NCI-H2196 (cell line): ENCODE data around the gene PRMT1.
"Not testable (repeated sequence)": the region's sequence is repeated elsewhere in the genome, so short reads cannot be mapped to it uniquely, and the experiment has no call there.

ENCODE experiments used
- DNase-seq: peaks from one replicate; lab custom pipeline; 2025; ENCODE audit not compliant: unreplicated experiment; lab: John Stamatoyannopoulos, UW

The PRMT1 gene

DNA sequence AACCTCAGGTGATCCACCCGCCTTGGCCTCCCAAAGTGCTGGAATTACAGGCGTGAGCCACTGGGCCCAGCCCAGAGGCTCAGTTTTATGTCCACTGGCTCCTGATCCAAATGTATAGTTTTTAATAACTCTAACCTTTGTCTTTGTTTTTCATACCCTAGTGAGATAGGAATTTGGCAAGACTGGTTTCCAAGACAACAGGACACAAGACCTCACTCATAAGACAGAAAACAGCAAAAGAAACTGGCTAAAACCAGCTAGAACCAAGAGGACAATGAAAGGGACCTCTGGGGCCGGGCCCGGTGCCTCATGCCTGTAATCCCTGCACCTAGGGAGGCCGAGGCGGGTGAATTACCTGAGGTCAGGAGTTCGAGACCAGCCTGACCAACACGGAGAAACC is 41.4 kb downstream of the PRMT1 start:
- no peak for DNase-seq

DNA sequence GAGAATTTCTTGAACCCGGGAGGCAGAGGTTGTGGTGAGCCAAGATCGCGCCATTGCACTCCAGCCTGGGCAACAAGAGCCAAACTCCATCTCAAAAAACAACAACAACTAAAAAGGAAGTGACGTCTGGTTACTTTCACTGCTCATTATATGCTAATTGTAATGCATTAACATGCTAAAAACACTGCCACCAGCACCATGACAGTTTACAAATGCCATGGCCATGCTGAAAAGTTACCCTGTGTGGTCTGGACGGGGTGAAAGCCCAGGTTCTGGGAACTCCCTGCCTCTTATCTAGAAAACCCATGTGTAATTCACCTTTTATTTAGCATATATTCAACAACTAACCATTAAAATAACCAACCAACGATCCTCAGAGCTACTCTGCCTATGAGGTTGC is 41.9 kb downstream of the PRMT1 start:
- DNase-seq: no peak

DNA sequence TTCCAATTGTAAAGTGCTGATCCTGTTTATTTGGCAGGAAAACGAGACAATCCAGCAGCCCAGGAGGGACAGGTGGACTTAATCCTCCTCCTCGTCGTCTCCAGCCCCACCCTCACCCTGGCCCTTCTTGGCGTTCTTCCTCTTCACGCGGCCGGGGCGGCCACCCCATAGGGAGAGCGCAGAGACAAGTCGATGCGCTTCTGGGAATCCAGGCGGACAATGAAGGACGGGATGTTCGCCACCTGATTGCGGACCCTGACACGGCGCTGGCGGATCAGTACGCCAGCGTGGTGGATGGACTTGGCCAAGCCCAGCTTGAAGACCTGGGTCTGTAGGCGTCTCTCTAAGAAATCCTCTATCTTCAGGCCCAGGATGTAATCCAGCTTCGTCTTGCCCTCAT is 42.3 kb downstream of the PRMT1 start:
- not testable (repeated sequence) for DNase-seq

DNA sequence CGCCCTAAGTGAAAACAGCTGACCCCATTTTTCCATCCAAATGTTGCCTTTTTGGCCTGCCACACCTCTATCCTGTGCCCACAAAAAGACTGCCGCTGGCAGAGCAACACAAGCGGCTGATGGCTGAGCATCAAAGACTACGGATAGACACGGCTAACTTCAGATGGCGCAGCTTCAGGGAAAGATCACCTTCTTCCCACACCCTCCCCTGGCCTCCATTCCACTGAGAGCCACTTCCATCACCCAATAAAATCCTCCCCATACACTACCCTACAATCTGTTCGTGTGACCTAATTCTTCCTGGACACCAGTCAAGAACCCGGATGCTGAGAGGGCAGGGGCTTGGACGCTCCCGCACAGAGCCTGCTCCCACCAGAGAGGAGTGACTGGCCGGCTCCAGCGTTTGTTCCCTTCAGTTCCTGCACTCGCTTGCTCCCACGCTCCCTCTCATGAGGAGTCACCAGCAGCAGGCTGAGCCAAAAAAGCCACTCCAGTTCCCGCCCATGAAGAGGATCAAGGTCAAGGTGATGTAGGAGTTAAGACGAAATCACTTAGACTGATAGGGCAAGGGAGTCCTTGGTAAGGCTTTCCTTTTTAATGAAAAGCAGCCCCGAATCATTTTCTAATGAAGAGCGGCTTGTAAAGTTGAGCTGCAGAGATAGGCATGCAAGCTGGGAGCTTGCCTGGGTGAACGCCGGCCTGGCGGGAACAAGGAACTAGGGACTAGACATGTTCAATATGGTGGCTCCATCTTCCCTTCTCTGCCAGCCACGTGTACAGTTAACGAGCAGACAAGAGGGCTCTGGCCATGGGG is 50.4 kb downstream of the PRMT1 start:
- DNase-seq: no peak

DNA sequence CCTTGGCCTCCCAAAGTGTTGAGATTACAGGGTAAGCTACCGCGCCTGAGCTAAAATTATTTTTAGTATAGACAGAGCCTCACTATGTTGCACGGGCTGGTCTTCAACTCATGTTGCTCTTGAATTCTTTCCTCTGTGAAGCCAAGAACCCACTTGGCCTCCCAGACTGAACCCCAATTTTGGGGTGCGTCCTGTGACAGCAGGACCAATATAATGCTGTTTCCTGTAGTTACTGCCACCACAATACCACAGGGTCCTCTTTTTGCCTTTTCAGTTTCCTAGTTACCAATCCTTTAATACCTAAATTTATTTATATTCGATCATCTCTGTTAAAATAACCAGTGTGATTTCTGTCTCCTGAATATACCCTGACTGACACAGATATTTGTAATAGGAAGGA is 53.1 kb downstream of the PRMT1 start:
- DNase-seq: no peak
